ENCODE measurements around the gene KEAP1.
"Not testable (repeated sequence)": the region's sequence is repeated elsewhere in the genome, so short reads cannot be mapped to it uniquely, and the experiment has no call there.

KEAP1 gene
- 35.5 to 104 (median 58.5) reads per million in 18 experiments for total RNA-seq

DNA sequence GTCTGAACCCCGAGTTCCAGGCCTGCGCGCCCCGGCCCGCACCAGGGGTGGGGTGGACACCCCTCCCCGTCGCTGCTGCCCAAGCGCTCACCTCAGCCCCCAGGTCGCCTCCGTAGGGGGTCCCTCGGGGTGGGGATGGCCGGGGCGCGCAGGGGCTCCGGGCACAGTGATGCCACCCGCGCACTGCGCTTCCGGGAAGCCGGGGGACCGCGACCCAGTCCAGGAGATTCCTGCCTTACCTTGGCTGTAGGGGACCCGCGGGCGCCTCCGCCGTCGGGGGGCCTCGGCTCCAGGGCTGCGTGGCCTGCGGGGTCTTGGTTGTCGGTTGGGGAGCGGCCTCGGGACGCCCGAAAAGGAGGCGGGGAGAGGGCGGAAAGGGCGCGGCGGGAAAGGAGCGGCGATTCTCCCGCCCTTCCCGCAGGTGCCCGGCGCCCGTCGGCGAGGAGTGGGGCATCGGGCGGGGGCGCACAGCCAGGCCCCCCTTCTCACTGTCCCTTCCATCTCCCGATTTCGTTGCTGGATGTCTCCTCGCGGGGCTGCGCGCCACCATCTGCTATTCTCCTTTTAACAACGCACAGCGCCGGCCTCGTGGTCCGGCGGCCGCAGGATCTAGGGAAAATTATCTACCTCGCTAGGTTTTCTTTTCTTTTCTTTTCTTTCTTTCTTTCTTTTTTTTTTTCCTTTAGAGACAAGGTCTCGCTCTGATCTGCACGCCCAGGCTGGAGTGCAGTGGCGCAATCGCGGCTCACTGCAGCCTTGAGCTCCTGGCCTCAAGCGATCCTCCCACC, at the start of gene KEAP1:
Gene KEAP1 (minus strand): TSS at position 355 of the 788 bp plus-strand sequence. CDS start 3,323 bp downstream, outside the sequence.
- peak; percentile 17 to 25 for DNase-seq

DNA sequence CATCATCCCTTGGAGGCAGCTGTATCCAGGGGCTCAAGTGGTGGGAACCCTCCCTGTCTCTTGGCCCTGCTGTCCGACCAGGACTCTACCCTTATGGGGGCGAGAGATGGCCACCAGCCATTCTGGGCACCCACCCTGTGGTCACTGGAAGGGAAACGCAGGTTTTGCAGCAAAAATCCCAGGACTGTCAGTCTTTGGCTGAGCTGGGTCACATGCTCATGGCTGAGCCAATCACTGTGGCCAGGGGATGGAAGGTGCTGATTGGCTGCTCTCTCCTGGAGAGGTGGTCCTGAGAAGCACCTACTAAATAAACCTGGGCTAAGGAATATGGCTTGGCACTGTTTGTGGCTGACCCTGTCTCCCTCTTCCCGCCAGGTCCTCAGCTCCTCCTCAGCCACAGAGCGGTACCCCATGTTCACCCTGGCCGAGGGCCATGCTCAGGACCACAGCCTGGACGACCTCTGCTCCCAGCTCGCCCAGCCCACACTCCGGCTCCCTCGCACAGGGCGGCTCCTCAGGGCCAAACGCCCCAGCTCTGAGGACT, 49.4 kb upstream of the KEAP1 start:
- no peak for DNase-seq

DNA sequence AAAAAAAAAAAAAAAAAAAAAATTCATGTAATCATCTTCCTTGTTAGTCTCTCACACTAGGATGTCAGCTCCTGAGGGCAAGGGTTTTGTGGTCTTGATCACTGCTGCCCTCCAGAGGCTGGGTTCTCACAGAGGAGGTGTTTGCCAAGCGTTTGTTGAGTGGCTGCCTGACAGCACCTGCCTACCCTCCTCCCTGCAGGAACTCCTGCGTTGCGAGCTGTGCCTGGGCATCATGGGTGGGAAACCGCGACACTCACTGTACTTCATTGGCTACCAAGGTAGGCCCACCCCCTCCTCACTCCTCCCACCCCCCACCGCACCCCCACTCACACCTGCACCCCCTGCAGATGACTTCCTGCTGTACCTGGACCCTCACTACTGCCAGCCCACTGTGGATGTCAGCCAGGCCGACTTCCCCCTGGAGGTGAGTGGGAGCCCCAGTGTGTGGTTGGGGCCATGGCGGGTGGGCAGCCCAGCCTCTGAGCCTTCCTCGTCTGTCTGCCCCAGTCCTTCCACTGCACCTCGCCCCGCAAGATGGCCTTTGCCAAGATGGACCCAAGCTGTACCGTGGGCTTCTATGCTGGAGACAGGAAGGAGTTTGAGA, 48.6 kb upstream of the KEAP1 start:
- peak; percentile 22 to 46 for DNase-seq

DNA sequence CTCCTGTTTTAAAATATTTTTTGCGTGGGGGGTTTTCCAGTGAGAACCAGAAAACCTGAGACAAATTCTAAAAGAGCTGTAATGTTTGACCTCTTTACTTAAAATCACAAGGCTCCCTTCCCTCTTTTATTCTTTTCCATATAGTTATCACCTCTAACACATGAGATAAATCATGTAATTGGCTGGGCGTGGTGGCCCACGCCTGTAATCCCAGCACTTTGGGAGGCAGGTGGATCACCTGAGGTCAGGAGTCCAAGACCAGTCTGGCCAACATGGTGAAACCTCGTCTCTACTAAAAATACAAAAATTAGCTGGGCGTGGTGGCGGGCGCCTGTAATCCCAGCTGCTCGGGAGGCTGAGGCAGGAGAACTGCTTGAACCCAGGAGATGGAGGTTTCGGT, 47.9 kb upstream of the KEAP1 start:
- not testable (repeated sequence) for DNase-seq

DNA sequence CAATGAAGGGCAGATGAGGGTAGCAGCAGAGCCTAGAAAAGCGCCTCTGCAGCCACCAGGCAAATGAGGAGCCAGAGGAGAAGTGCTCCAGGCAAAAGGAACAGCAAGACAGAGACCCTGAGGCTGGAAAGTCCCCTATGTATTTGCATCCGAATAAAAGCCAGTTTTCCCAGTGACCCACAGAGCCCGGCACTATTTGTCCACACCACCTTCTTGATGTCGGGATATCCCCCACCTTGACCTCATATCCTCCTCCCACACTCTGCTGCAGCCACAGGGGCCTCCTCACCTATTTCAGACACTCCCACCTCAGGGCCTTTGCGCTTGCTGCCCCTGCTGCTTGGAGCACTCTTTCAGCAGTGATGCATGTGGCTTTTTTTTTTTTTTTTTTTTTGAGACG, 47.2 kb upstream of the KEAP1 start:
- no peak for DNase-seq

DNA sequence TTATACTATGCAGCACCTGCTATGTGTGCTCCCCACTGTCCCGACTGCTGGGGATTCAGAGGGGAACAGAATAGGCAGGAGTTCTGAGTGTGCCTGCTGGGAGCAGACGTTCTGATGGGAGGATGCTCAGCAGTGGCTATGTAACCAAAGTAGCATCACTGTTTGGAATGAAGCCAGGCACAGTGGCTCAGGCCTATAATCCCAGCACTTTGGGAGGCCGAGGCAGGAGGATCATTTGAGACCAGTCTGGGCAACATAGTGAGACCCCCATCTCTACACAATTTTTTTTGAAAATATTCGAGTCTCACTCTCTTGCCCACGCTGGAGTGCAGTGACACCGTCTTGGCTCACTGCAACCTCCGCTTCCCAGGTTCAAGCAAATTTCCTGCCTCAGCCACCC, 46.6 kb upstream of the KEAP1 start:
- DNase-seq: no peak

DNA sequence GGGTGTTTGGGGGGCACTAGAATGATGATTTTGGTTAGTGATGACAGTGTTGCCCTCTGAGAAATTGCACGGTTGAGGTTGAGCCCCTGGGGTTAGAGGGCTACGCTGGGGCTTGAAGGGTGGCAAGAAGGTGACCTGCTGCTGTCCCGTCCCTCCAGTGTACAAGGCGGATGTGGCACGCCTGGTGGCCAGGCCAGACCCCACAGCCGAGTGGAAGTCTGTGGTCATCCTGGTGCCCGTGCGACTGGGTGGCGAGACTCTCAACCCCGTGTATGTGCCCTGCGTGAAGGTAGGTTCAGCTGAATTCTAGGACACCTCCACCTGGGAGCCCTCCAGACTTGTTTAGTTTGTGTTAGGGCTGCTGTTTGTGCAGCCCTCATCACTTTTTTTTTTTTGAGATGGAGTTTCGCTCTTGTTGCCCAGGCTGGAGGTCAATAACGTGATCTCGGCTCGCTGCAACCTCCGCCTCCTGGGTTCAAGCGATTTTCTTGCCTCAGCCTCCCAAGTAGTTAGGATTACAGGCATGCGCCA, 45.7 kb upstream of the KEAP1 start:
- DNase-seq: no peak

DNA sequence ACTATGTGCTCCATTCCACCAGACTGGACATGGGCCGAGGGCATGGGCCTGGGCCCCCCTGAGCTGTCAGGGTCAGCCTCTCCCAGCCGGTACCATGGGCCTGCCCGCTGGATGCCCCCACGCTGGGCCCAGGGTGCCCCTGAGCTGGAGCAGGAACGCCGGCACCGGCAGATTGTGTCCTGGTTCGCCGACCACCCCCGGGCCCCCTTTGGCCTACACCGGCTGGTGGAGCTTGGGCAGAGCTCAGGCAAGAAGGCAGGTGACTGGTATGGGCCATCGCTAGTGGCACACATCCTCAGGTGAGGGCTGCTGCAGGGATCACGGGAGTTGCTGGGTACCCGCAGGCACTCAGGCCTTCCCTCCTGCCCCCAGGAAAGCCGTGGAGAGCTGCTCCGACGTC, 43.7 kb upstream of the KEAP1 start:
- no peak for DNase-seq

DNA sequence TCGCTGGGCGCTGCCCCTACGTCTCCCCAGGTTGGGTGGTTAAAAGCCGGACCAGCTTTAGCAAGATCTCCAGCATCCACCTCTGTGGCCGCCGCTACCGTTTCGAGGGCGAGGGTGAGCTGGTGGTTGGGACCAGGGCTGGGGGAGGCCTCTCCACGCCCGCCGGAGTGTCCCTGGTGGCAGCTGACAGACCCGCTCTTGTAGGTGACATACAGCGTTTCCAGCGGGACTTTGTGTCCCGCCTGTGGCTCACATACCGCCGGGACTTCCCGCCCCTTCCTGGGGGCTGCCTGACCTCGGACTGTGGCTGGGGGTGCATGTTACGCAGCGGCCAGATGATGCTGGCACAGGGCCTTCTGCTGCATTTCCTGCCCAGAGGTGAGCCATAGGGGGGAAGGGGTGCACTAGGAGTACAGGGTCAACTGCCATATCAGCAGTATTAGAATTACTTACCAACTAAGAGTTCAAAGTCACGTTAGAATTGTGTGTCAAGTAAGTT, 41.6 kb upstream of the KEAP1 start:
- DNase-seq: no peak

DNA sequence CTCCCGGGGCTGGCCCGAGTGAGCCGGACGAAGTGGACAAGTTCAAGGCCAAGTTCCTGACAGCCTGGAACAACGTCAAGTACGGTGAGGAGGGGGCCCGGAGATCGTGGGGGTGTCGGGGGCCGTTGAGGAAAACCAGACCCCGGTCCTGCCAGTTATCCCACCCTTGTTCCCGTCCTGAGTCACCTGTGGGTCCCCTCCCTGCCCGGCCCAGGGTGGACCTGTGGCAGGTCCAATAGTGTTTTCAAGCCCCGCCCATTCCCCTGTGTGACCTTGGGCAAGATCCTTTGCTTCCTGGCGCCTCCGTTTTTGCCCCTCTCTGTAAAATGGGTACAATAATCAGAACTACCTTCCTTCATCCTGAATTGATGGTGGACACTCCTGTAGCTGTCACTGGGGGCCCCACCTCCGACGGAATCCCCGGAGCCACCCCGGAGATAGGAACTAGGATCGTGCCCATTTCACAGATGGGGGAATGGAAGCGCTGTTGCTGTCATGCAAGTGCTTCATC, 41.1 kb upstream of the KEAP1 start:
- peak in 1 of 2 donors; percentile 27 for DNase-seq

DNA sequence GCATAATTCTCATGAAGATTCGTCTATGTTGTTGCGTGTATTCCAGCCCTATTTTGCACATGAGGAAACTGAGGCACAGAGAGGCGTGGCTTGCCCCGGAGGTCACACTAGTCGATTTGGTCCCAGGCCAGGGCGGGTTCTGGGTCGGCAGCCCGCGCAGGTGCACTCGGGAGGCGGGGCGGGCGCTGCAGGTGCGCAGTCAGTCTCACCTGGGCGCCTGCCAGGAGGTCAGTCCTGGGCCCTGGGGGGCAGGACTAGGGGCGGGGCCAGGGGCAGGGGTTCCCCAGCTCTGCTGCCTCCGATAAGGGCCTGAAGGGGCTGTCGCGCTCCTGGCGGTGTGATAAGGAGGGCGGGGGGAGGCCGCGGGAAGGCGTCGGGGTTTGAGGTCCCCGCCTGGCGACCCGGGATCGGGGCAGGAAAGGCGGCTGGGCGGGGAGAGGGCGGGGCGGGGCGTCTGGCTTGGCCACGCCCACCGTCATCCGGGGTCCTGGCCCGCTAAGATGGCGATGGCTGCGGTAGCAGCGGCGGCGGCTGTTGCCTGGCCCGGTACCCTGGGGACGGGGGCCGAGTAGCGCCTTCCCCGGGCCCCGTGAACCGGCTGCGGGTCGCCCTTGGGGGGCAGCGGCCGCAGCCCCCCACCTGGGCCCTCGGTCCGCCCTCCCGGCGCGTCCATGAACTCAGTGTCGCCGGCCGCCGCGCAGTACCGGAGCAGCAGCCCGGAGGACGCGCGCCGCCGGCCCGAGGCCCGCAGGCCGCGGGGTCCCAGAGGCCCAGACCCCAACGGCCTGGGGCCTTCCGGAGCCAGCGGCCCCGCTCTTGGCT, 40.5 kb upstream of the KEAP1 start, which contains the start of gene ATG4D:
Gene ATG4D (plus strand): TSS at position 485 of the 822 bp plus-strand sequence. CDS start 187 bp downstream, at position 672.
- DNase-seq: peak; percentile 71 to 73

DNA sequence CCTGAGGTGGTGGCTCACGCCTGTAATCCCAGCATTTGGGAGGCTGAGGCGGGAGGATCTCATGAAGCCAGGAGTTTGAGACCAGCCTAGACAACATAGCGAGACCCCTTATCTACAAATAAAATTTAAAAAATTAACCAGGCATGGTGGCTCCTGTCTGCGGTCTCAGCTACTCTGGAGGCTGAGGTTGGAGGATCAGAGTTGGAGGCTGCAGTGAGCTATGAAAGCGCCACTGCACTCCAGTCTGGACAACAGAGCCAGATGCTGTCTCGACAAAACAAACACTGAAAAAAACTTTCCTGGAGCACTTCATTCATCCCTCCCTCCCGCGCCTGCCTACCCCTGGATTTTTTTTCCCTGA, 39.9 kb upstream of the KEAP1 start:
- DNase-seq: no peak

DNA sequence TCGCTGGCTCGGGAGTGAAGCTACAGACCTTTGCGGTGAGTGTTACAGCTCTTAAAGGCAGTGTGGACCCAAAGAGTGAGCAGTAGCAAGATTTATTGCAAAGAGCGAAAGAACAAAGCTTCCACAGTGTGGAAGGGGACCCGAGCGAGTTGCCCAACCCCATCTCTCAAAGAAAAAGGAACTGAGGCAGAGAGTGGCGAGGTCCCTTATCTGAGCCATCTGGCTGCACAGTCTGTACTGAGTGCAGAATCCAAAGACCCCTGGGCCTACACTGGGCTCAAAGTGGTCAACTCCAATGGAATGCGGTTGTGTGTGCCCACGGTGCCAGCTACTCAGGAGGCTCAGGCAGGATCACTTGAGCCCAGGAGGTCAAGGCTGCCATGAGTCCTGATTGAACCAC, 35.9 kb upstream of the KEAP1 start:
- peak in 1 of 2 donors; percentile 16 for DNase-seq

DNA sequence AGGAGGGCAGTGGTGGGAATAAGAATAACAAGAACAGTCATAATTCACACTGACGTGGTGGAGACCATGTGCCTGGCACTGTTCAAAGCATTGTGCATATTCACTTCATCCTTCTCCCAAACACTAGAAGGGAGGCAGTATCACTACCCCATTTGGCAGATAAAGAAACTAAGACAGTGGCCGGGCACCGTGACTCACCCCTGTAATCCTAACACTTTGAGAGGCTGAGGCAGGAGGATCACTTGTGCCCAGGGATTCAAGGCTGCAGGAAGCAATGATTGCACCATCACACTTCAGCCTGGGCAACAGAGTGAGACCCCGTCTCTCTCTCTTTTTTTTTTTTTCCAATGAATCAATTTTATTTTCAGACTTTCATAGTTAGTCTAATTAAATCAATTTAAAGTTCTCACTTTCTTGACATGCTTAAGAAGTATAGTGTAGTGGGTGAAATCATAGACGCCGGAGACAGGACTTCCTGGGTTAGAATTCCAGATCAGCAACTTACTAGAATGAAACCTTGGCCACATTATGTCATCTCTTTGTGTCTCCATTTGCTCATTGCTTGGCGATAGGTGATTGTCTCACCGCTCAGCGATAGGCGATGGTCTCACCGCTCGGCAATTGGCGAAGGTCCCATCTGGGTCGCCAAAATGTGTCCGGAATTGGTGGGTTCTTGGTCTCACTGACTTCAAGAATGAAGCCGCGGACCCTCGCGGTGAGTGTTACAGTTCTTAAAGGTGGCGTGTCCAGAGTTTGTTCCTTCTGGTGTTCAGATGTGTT, 35.2 kb upstream of the KEAP1 start:
- DNase-seq: peak in 1 of 2 donors; percentile 28

DNA sequence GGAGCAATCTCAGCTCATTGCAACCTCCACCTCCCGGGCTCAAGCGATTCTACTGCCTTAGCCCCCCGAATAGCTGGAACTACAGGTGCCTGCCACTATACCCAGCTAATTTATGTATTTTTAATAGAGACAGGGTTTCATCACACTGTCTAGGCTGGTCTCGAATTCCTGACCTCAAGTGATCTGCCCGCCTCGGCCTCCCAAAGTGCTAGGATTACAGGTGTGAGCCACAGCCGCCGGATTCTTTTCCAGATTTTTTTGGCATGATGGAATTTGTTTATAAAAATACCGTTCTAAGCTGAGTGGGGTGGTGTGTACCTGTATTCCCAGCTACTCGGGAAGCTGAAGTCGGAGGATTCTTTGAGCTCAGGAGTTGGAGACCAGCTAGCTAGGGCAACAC, 34.5 kb upstream of the KEAP1 start:
- DNase-seq: no peak

DNA sequence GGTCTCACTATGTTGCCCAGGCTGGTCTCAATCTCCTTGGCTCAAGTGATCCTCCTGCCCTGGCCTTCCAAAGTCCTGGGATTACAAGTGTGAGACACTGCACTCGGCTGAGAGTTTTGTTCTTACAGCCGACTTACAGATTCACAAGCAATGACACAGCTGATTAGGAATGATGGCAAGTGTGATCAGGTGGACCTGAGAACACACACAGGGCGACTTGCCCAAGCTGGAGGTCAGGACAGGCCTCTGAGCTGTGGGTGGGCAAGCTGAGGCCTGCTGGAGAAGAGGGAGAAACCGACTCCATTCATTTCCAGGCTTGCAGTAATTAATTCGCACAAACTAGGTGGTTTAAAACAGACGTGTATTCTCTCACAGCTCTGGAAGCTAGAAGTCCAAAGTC, 32.5 kb upstream of the KEAP1 start:
- no peak for DNase-seq

DNA sequence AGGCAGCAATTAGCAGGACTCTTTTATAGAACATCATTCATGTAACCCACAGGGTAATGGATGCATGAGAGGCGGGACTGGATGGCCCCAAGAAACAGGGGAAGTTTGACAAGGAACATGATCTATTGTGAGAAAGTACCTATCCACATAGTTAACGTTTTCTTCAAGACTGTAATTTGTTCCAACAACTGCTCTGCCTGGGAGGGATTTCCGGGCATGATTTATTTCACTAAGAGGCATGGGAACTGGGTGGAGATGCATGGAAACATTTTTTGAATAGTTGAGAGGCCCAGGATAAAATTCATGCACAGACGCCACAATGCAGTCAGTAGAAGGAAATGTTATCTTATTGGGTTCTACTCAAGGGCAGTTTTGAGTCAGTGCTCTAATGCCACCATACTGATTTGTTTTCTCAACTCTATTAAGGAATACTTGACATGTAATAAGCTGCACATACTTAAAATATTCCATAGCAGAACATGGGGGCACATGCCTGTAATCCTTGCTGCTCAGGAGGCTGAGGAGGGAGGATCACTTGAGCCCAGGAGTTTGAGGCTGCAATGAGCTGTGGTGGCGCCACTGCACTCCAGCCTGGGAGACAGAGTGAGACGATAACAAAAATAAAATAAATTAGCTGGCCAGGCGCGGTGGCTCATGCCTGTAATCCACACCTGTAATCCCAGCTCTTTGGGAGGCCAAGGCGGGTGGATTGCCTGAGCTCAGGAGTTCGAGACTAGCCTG, 30.7 kb upstream of the KEAP1 start:
- no peak for DNase-seq

DNA sequence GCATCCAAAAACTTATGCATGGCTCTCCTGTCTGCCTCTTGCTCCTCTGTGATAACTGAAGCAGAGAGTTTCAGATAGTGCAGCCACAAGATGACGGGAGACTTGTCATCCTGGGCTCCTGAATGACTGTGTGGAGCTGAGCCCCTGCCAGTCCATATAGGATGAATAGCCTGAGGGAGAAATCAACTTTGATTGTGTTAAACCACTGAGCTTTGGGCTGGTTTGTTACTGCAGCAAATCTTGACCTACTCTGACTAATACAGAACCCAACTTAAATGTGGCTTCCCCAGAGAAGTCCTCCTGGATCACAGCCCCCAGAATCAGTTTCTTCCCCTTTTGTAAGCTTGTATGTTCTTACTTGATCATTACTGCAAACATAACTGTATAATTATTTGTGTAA, 29.3 kb upstream of the KEAP1 start:
- DNase-seq: no peak

DNA sequence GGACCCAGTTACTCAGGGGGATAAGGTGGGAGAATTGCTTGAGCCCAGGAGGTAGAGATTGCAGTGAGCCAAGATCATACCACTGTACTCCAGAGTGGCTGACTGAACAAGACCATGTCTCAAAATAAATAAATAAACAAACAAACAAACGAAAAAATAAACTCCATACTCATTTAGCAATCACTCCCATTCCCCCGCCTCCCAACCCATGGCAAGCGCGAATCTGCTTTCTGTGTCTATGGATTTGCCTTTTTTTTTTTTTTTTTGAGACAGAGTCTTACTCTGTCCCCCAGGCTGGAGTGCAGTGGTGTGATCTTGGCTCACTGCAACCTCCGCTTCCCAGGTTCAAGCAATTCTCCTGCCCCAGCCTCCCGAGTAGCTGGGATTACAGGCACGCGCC, 23.7 kb upstream of the KEAP1 start:
- DNase-seq: not testable (repeated sequence)

DNA sequence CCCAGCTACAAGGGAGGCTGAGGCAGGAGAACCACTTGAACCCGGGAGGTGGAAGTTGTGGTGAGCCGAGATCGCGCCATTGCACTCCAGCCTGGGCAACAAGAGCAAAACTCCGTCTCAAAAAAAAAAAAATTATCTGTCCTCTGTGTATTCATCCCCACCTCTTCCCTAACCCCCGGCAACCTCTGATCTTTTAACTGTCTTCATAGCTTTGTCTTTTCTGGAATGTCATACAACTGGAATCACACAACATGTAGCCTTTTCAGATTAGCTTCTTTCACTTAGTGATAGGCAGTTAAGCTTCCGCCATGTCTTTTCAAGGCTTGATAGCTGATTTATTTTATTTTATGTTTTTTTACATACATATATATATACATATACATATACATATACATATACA, 22.5 kb upstream of the KEAP1 start:
- no peak for DNase-seq

DNA sequence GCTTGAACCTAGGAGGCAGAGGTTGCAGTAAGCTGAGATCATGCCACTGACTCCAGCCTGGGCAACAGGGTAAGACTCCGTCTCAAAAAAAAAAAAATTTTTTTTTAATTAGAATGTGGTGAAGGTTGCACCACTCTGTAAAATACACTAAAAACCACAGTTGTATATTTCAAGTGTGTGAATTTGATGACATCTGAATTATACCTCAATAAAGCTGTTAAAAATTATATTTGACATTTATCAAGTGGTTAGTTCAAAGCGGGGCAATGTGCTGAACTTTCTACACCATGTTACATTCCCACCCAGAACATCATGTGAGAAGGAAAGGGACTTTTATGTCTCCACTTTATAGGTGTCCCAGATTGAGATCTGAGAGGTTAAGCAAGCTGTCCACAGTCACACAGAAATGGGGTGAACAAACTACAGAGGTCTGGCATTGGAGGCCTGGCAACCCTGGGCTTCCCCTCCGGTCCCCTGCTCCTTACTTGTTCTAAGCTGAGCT, 20.0 kb upstream of the KEAP1 start:
- no peak for DNase-seq
